HG02571 (cell line): ENCODE data around the gene STPG2.

Experiments
- ATAC-seq: cut with Tn5 transposase; IDR thresholded peaks from one replicate; pipeline ENCODE4 v1.9.1; 2021; ENCODE audit warnings: mild to moderate bottlenecking, moderate library complexity; ENCODE audit not compliant: unreplicated experiment

The STPG2 gene

GRCh38 chr4:97845758-97846157 is 297.5 kb downstream of the STPG2 start:
- ATAC-seq, result no peak

GRCh38 chr4:97841512-97841911 is 301.8 kb downstream of the STPG2 start:
- no peak for ATAC-seq

- ATAC-seq, result no peak
Measured at GRCh38 chr4:97836662-97837061, 306.6 kb downstream of the STPG2 start.

DNA sequence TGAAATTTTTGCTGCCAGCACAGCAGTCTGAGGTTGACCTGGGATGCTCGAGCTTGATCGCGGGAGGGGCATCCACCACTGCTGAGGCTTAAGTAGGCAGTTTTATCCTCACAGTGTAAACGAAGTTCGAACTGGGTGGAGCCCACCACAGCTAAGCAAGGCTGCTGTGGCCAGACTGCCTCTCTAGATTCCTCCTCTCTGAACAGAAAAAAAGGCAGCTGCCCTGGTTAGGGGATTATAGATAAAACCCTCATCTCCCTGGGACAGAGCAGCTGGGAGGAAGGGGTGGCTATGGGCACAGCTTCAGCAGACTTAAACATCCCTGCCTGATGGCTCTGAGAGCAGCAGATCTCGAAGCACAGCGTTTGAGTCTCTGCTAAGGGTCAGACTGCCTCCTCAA is 314.6 kb downstream of the STPG2 start:
- no peak for ATAC-seq

- no peak for ATAC-seq
Measured at GRCh38 chr4:97819294-97819693, 324.0 kb downstream of the STPG2 start.

- ATAC-seq, result no peak
Measured at GRCh38 chr4:97812768-97813167, 330.5 kb downstream of the STPG2 start.

- no peak for ATAC-seq
Measured at GRCh38 chr4:97786306-97786920, 356.9 kb downstream of the STPG2 start.

DNA sequence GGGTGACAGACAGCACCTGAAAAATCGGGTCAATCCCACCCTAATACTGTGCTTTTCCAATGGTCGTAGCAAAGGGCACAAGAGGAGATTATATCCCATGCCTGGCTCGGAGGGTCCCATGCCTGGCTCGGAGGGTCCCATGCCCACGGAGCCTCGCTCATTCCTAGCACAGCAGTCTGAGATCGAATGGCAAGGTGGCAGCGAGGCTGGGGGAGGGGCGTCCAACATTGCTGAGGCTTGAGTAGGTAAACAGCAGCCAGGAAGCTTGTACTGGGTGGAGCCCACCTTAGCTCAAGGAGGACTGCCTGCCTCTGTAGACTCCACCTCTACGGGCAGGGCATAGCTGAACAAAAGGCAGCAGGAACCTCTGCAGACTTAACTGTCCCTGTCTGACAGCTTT is 365.1 kb downstream of the STPG2 start:
- no peak for ATAC-seq

DNA sequence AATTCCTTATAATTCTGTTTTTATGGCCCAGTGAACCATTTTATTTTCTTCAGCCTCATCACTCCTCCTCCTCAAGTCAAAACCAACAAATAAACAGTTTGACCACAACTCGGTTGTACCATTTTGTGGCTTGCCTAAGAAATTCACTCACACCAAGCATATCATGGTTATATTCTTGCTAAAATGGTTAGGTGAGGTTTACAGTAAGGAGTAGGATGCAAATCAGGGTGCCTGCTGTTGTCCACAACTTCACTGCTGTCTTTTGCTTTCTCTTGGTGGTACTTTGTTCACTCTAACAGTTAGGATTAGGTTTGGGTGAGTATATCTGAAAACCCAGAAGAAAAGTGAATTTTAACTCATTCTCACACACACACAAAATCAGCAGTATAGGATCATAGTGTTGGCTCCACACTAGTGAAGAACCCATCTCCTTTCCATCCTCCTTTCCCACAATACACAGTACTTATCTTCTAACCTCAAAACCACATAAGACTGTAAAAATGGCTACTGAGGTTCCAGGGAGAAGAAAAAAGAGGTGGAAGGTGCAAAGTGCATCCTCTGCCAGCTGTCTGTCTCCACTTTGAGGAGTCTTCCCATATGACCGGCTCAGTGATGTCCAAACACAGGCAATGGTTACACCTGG is 368.8 kb downstream of the STPG2 start:
- ATAC-seq, result no peak

- ATAC-seq, result no peak
Measured at GRCh38 chr4:97770222-97770621, 373.1 kb downstream of the STPG2 start.

DNA sequence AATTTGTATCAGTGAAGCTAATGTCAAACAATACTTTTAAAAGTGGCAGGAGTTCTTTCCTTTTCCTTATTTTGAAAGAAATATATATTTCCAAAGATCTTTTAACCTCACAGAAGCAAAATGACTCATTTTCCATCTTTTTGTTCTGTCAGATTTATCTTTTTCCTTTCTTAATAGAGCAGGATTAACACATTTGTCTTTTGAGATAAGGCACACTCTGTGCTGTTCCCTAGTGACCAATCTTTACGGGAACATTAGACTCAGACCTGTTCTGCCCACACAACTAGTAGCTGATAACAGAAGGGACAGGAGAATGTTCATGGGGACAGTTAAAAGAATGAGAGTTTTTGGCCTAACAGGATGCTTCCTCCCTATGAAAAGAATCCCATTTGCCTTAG is 381.2 kb downstream of the STPG2 start:
- ATAC-seq, result no peak

GRCh38 chr4:97761445-97762114 is 381.7 kb downstream of the STPG2 start:
- ATAC-seq, result no peak

- ATAC-seq, result no peak
Measured at GRCh38 chr4:97759785-97760184, 383.5 kb downstream of the STPG2 start.

DNA sequence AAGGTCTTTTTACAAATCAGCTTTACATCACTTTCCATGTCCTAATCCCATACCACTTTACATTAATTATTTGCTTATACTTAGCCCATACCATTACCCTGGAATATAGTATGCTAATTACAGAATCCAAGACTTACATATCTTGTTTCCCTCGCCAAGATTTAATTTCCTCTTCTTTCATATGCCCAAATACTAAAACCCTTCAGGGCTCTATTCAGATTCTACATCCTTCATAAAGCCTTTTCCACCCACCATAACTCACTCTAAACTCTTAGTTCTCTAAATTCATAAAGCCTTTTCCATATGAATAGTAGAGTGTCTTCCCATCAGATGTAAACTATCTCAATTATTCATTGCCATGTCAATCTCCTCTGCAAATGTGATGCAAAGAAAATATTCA is 390.7 kb downstream of the STPG2 start:
- no peak for ATAC-seq

- ATAC-seq, result no peak
Measured at GRCh38 chr4:97747945-97748344, 395.3 kb downstream of the STPG2 start.

GRCh38 chr4:97720869-97721432 is 422.3 kb downstream of the STPG2 start:
- ATAC-seq, result no peak

GRCh38 chr4:97691111-97691605 is 452.1 kb downstream of the STPG2 start:
- ATAC-seq, result no peak

DNA sequence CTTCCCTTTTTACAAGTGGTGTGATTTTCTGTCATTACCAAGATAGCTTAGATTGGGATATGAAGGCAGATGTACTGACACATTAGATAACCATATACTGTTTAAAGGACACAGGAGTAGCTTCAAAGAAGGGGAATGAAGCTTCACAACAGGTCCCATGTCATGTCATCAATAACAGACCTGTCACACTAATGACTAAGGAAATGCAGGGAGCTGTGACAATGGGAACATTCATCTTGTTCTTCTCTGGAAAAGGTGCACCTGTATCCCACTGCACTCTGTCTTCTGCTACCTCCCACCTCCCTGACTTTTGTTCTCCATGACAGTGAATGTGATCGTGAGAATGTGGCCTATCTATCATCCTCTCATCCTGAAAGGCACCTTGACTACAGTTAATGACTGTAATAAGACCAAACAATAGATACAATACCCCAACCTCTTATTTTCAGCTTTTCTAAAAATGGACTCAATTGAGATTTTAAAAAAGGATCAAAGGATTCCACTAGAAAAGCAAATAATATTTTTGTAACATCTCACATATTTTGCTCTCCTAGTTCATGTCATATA is 472.5 kb downstream of the STPG2 start:
- no peak for ATAC-seq

GRCh38 chr4:97665553-97665952 is 477.7 kb downstream of the STPG2 start:
- ATAC-seq, result no peak

- ATAC-seq, result no peak
Measured at GRCh38 chr4:97664741-97665140, 478.5 kb downstream of the STPG2 start.

DNA sequence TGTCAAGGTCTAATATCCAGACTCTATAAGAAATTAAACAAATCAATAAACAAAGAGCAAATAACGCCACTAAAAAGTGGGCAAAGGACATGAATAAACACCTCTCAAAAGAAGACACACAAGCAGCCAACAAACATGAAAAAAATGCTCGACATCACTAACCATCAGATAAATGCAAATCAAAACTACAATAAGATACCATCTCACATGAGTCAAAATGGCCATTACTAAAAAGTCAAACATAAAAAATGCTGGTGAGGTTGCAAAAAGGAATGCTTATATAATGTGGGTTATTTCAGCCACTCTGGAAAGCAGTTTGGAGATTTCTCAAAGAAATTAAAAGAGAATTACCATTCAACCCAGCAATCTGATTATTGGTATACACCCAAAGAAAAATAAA is 481.1 kb downstream of the STPG2 start:
- ATAC-seq, result no peak
